K562 (cell line): Measurements from ENCODE around the gene ACAP2. TPM values are rescaled to one million over a fixed set of nuclear protein-coding genes. Genes with fewer than 3 reads are reported as not detected.

Source experiments
- ATAC-seq: fragments of 200-7000 bp; cut with Tn5 transposase; 3 replicates; pipeline ENCODE4 v1.9.1; 2020; ENCODE audit warnings: moderate library complexity
- BruUV-seq: library from RNA; stranded (reverse); fragments of 400-500 nt; replicated peaks from 2 replicates; lab custom pipeline; 2021; lab: Mats Ljungman, UMichigan
- CTCF ChIA-PET: fragments of 300-600 bp; formaldehyde crosslinking; extraction: SDS; loops from one replicate; lab custom pipeline; 2021; ENCODE audit warnings: low intra/inter-chr PET ratio; lab: Yijun Ruan, JAX
- POLR2A ChIA-PET: fragments of 300-600, 350-650 bp; sonication (Branson Sonifier 250); formaldehyde crosslinking; extraction: SDS; loops from one replicate; lab custom pipeline; 2021; ENCODE audit warnings: antibody characterized with exemption, inconsistent platforms; lab: Yijun Ruan, JAX
- DNase-seq, 4 experiments: peaks; one replicate each; pipeline versions ENCODE4 v3.0.0 to v3.0.0-alpha.2; 2011 to 2018; ENCODE audit warnings: low spot score in 3 of 4, mixed read lengths in 3 of 4; ENCODE audit errors: extremely low read depth in 1 of 4
- FAIRE-seq: peaks from 2 replicates; lab custom pipeline; 2011; peaks lifted over from hg19 to GRCh38; lab: Jason Lieb, UNC
- H2AFZ ChIP-seq: 2 replicates; pipeline ENCODE4 v1.6.0; 2011; ENCODE audit warnings: low read depth, low read length, control low read depth, inconsistent platforms
- H3K27ac ChIP-seq: fragments of 200-600 bp; 3 replicates; pipeline ENCODE4 v1.8.0; 2011; ENCODE audit warnings: low read depth, mild to moderate bottlenecking, control low read depth, inconsistent platforms, low read length, moderate library complexity, mixed read lengths; ENCODE audit errors: extremely low read depth
- H3K27me3 ChIP-seq, 2 experiments: fragments of 300-600 bp in 1 of 2; 2 replicates in 1 of 2; 3 replicates in 1 of 2; pipeline versions ENCODE4 v1.6.0 to v1.8.0; 2011; ENCODE audit warnings: inconsistent platforms in 2 of 2, low read length in 2 of 2, mild to moderate bottlenecking in 1 of 2, mixed read lengths in 1 of 2, moderate library complexity in 1 of 2; ENCODE audit not compliant: control insufficient read depth in 2 of 2, insufficient read depth in 2 of 2
- H3K36me3 ChIP-seq: fragments of 300-600 bp; 3 replicates; pipeline ENCODE4 v1.8.0; 2011; ENCODE audit warnings: mild to moderate bottlenecking, low read length, inconsistent platforms; ENCODE audit not compliant: control insufficient read depth, insufficient read depth
- H3K4me1 ChIP-seq, 2 experiments: fragments of 200-600 bp in 1 of 2; replicated peaks in 1 of 2; 2 replicates in 1 of 2; 3 replicates in 1 of 2; pipeline versions ENCODE4 v1.5.1 to v1.8.0; 2011; ENCODE audit warnings: inconsistent platforms in 2 of 2, low read length in 2 of 2, mild to moderate bottlenecking in 1 of 2, mixed read lengths in 1 of 2, moderate library complexity in 1 of 2; ENCODE audit not compliant: control insufficient read depth in 2 of 2, insufficient read depth in 2 of 2
- H3K4me2 ChIP-seq: 2 replicates; pipeline ENCODE4 v1.6.1; 2011; ENCODE audit warnings: low read length, control low read depth, inconsistent platforms, mixed read lengths; ENCODE audit not compliant: insufficient read depth
- H3K4me3 ChIP-seq: fragments of 200-600 bp; sonication (generic), shearing (Covaris generic); 2 replicates; pipeline ENCODE4 v1.5.1; 2016; ENCODE audit warnings: control low read depth, inconsistent platforms
- H3K79me2 ChIP-seq: fragments of 200-600 bp; 3 replicates; pipeline ENCODE4 v1.8.0; 2011; ENCODE audit warnings: low read length, inconsistent platforms; ENCODE audit not compliant: control insufficient read depth, insufficient read depth
- H3K9ac ChIP-seq, 2 experiments: 2 replicates each; pipeline versions ENCODE4 v1.6.0 to v1.6.1; 2011; ENCODE audit warnings: low read depth in 2 of 2, low read length in 2 of 2, control low read depth in 1 of 2, inconsistent platforms in 1 of 2, mild to moderate bottlenecking in 1 of 2, mixed read lengths in 1 of 2; ENCODE audit not compliant: insufficient read depth in 1 of 2
- H3K9me1 ChIP-seq: one replicate; pipeline ENCODE4 v1.6.0; 2011; ENCODE audit warnings: inconsistent platforms, mild to moderate bottlenecking, low read length, moderate library complexity; ENCODE audit not compliant: control insufficient read depth, insufficient read depth
- H3K9me3 ChIP-seq: replicated peaks from 2 replicates; pipeline ENCODE4 v1.5.1; 2011; ENCODE audit warnings: low read depth, low read length, inconsistent platforms; ENCODE audit not compliant: control insufficient read depth, insufficient read depth
- H4K20me1 ChIP-seq: replicated peaks from 2 replicates; pipeline ENCODE4 v1.6.1; 2011; ENCODE audit warnings: low read length, inconsistent platforms, mixed read lengths; ENCODE audit not compliant: control insufficient read depth, insufficient read depth
- CTBP1 ChIP-seq: fragments of 450-650 bp; IDR thresholded peaks from 2 replicates; pipeline ENCODE4 v1.6.1; 2016; ENCODE audit warnings: borderline replicate concordance
- CXXC5 ChIP-seq: fragments of 250-450 bp; sonication (Bioruptor Pico); IDR thresholded peaks from 2 replicates; pipeline ENCODE4 v1.8.0; 2022; ENCODE audit warnings: inconsistent platforms, mild to moderate bottlenecking, moderate library complexity
- DMBX1 ChIP-seq: fragments of 250-450 bp; sonication (Bioruptor Pico); IDR thresholded peaks from 2 replicates; pipeline ENCODE4 v1.8.0; 2022; ENCODE audit warnings: inconsistent platforms, mild to moderate bottlenecking, moderate library complexity, borderline replicate concordance
- ETV1 ChIP-seq: fragments of 450-650 bp; conservative IDR thresholded peaks from 2 replicates; pipeline ENCODE4 v1.6.1; 2016; ENCODE audit warnings: missing genetic modification characterization, control low read depth, low read depth, missing compliant biosample characterization
- HCFC1 ChIP-seq: IDR thresholded peaks from 2 replicates; pipeline ENCODE4 v1.6.1; 2012; ENCODE audit warnings: low read depth, low read length, improper control_type of control experiment
- MEIS2 ChIP-seq: fragments of 450-650 bp; IDR thresholded peaks from 2 replicates; pipeline ENCODE4 v1.6.1; 2014; ENCODE audit warnings: mild to moderate bottlenecking; ENCODE audit not compliant: partially characterized antibody
- NCOA4 ChIP-seq: fragments of 450-650 bp; IDR thresholded peaks from 2 replicates; pipeline ENCODE4 v1.6.1; 2018; ENCODE audit warnings: mild to moderate bottlenecking; ENCODE audit not compliant: partially characterized antibody
- PHF20 ChIP-seq: fragments of 450-650 bp; IDR thresholded peaks from 2 replicates; pipeline ENCODE4 v1.6.1; 2018; ENCODE audit not compliant: partially characterized antibody
- PKNOX1 ChIP-seq: fragments of 450-650 bp; IDR thresholded peaks from 2 replicates; pipeline ENCODE4 v1.6.1; 2016
- RHOXF2B ChIP-seq: fragments of 250-450 bp; sonication (Bioruptor Pico); conservative IDR thresholded peaks from 2 replicates; pipeline ENCODE4 v1.5.1; 2021
- SP2 ChIP-seq: IDR thresholded peaks from 2 replicates; pipeline ENCODE4 v1.6.1; 2011; ENCODE audit warnings: mild to moderate bottlenecking, low read depth, low read length, moderate library complexity; ENCODE audit not compliant: poor library complexity, severe bottlenecking; ENCODE audit errors: extremely low read depth
- TBP ChIP-seq: optimal IDR thresholded peaks from 2 replicates; pipeline ENCODE3; 2011; ENCODE audit warnings: low read depth, low read length, improper control_type of control experiment
- TCF3 ChIP-seq: sonication (generic); formaldehyde crosslinking; IDR thresholded peaks from 2 replicates; pipeline ENCODE4 v1.4.0; 2020; ENCODE audit warnings: mild to moderate bottlenecking, missing genetic modification reagents
- USF2 ChIP-seq: sonication (generic); formaldehyde crosslinking; IDR thresholded peaks from 2 replicates; pipeline ENCODE4 v1.5.0; 2020; ENCODE audit warnings: missing genetic modification reagents
- ZNF282 ChIP-seq: sonication (generic); formaldehyde crosslinking; IDR thresholded peaks from 2 replicates; pipeline ENCODE4 v1.8.1; 2023; ENCODE audit warnings: missing genetic modification reagents
- WGBS: fragments of 100-300 bp; shearing (Covaris generic); methylation state at CpG from one replicate; pipeline ENCODE4 v1.1.6; 2016; ENCODE audit warnings: low coverage, mixed read lengths; ENCODE audit not compliant: insufficient coverage; ENCODE audit errors: missing lambda C conversion rate; 5-methylcytosine and 5-hydroxymethylcytosine counted together
- in situ Hi-C: fragments of 300-500 bp; cut with MboI; formaldehyde crosslinking; loops from 4 replicates; pipeline ENCODE4 v1.15.0; 2018; ENCODE audit warnings: inconsistent platforms, mixed read lengths
- intact Hi-C: fragments of 100-400 bp; cut with micrococcal nuclease; formaldehyde crosslinking; loops from 2 replicates; pipeline ENCODE4 v1.14.2; 2022
- polyA plus RNA-seq, 8 experiments: library from polyadenylated mRNA; depleted of rRNA in 4 of 8; stranded (reverse) in 5 of 8; unstranded in 3 of 8; fragments of >200 nt; fragmentation: Nextera tagmentation in 2 of 8; fragmentation: Illumina TruSeq in 1 of 8; extraction: Ambion mirVana in 2 of 8; extraction: Trizol in 1 of 8; gene quantifications; 2 replicates each; pipeline versions ENCODE4 v1.2.1 to v1.2.3, GENCODE V29; 2011 to 2014; ENCODE audit warnings: inconsistent platforms in 1 of 8, missing spikeins in 1 of 8
- total RNA-seq, 7 experiments: library from RNA; depleted of rRNA in 6 of 7; stranded (reverse); fragments of >200 nt in 6 of 7; fragmentation: Illumina TruSeq in 2 of 7; extraction: Trizol in 2 of 7; gene quantifications; 2 replicates each; pipeline versions ENCODE4 v1.2.1 to v1.2.3, GENCODE V29; 2011 to 2021; ENCODE audit warnings: low replicate concordance in 1 of 7
- TF ChIP-seq, protein P1 (sequence below), 3 experiments: fragments of 200-800 bp in 1 of 3; sonication (Bioruptor generic) in 1 of 3; sonication (generic) in 1 of 3; formaldehyde crosslinking in 1 of 3; IDR thresholded peaks; 2 replicates each; pipeline versions ENCODE4 v1.6.1 to v1.8.0; 2016 to 2022; ENCODE audit warnings: mild to moderate bottlenecking in 2 of 3, missing compliant biosample characterization in 2 of 3, missing genetic modification characterization in 2 of 3, missing genetic modification reagents in 1 of 3

The ACAP2 gene
- total and polyA plus RNA-seq, 9 of the 15 experiments (the other 6 are each of a cell fraction or from before 2014, with no cell fraction given): 10.6 to 52.7 (median 34.4) TPM

DNA sequence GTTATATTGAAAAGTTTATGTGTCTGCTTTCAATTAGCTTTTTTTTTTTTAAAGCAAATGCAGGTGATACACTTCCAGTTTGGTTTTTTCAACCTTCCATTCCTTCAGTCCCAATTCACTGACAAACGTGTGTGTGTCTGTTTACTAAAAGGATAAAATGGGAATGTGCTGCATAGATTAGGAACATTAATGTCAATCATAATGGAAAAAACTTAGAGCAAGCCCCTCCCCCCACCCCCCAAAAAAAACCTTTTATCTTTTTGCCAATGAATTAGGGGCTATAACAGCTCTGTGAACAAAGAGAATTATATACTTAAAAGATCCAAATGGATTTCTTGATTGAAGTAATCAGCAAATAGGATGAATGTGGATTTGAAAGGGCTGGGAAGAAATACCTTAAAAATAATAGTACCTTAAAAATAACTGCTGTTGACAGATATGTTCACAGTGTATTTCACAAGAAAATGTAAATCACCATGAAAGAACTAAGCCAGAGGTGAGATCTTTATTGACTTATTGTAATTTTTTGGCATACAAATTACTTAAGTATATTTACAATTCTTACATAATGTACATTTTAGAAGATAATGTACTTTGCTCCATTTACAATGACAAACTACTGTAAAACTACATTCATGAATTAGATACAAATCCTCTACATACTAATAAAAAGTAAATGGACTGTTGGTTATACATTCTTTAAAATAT, 168.4 kb downstream of the ACAP2 start:
- Histone ChIP-seq H3K4me2 (no peak overlapping the region), H3K79me2 (peaks cover 13% of the 10 kb centered on the region), H3K9ac (no peak overlapping the region), H3K27ac (no peak overlapping the region), H3K9me3 (no peaks in the 10 kb centered on the region), H3K27me3 (no peaks in the 10 kb centered on the region), H3K4me1 (peaks cover 12% of the 10 kb centered on the region in 2 experiments), H4K20me1 (peaks cover 1% of the 10 kb centered on the region; the same call in 1 of the 2 replicates), H2AFZ (no peak overlapping the region), H3K4me3 (no peak overlapping the region), H3K36me3 (peaks cover 5% of the 10 kb centered on the region; the same call in 1 of the 3 replicates), H3K9me1 (no peaks in the 10 kb centered on the region)
- FAIRE-seq (no peak), ATAC-seq (no peak), DNase-seq (no peak)
- intact Hi-C loops (loop anchor here (5.0 to 10.0 kb wide), 3 partner anchors 183 to 430 kb away; partner anchors contain the start of gene PPP1R2), in situ Hi-C loops (loop anchor here (5.0 kb wide), 1 partner anchor 248 kb away; no protein-coding TSS in a partner anchor)
- CTCF ChIA-PET: no interaction called here
- WGBS: 0% methylated on average over 1 of the region's 1 CpG
- no TSS peak for BruUV-seq
- POLR2A ChIA-PET: interaction anchor here (0.6 to 1.8 kb wide), 5 partner anchors 21 to 249 kb away, joined by 3 to 6 read pairs (median 4); partner anchors contain the start of gene ACAP2
- no peak for TF ChIP-seq TBP
- no peak for TF ChIP-seq DMBX1
- TF ChIP-seq HCFC1: no peak
- TF ChIP-seq, protein P1, sequence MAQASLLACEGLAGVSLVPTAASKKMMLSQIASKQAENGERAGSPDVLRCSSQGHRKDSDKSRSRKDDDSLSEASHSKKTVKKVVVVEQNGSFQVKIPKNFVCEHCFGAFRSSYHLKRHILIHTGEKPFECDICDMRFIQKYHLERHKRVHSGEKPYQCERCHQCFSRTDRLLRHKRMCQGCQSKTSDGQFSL (CRISPR knock-in tag; IDR thresholded peaks at IDR 0.05): no peak
- TF ChIP-seq, protein P1 (tag; IDR thresholded peaks at IDR 0.05): no peak
- TF ChIP-seq USF2: no peak
- TF ChIP-seq PKNOX1: peak; percentile 54; the same call in 1 of the 2 replicates
- peak; percentile 69 for TF ChIP-seq MEIS2
- TF ChIP-seq ETV1 (tag): no peak
- TF ChIP-seq PHF20: no peak
- no peak for TF ChIP-seq CTBP1
- TF ChIP-seq RHOXF2B: no peak
- TF ChIP-seq ZNF282 (CRISPR knock-in tag): no peak
- TF ChIP-seq TCF3 (CRISPR knock-in tag): peak; percentile 9; the same call in 1 of the 2 replicates
- no peak for TF ChIP-seq SP2
- no peak for TF ChIP-seq CXXC5 (CRISPR knock-in tag)
- TF ChIP-seq NCOA4: no peak
